ENCODE results near the gene PLD5.
"Not testable (repeated sequence)": the region's sequence is repeated elsewhere in the genome, so short reads cannot be mapped to it uniquely, and the experiment has no call there.

The PLD5 gene

DNA sequence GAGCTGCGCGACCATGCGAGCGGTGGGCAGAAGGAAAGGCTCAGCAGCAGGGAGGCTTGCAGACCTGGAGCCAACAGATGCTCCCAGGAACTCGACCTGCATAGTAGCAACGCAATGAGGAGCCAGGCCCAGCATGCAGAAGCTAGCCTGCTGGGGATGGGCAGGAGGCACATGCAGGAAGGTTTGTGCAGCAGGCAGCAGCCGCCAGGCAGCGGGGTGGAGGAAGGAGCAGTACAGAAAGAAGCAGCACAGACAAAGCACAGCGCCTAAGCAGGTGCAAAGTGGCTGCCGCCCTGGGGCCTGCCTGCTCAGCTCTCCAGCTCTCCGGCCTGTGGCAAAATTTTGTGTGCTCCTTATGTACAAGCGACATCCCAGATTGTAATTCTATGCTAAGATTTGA, 312.1 kb downstream of the PLD5 start:
- no peak for DNase-seq (ENCODE audit: insufficient read length, low spot score)
- FAIRE-seq = no peak
- TF ChIP-seq POU2F2 (IDR thresholded peaks at IDR 0.05; ENCODE audit: low read depth, low read length) (no peak), POLR2A (IDR thresholded peaks at IDR 0.05; ENCODE audit: low read depth, low read length) (no peak), PAX5 (IDR thresholded peaks at IDR 0.05; ENCODE audit: insufficient read depth, low read length, severe bottlenecking) (no peak), TAF1 (IDR thresholded peaks at IDR 0.05; ENCODE audit: low read depth, low read length) (no peak)

- DNase-seq (ENCODE audit: insufficient read length, low spot score) = no peak
- no peak for FAIRE-seq
- TF ChIP-seq POU2F2 (IDR thresholded peaks at IDR 0.05; ENCODE audit: low read depth, low read length) (no peak), PAX5 (IDR thresholded peaks at IDR 0.05; ENCODE audit: insufficient read depth, low read length, severe bottlenecking) (no peak), TAF1 (IDR thresholded peaks at IDR 0.05; ENCODE audit: low read depth, low read length) (no peak)
Observed at GRCh38 chr1:242211254-242212022, 313.1 kb downstream of the PLD5 start.

DNA sequence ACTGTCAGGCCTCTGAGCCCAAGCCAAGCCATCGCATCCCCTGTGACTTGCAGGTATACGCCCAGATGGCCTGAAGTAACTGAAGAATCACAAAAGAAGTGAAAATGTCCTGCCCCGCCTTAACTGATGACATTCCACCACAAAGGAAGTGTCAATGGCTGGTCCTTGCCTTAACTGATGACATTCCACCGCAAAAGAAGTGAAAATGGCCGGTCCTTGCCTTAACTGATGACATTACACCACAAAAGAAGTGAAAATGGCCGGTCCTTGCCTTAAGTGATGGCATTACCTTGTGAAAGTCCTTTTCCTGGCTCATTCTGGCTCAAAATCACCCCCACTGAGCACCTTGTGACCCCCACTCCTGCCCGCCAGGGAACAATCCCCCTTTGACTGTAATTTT, 314.2 kb downstream of the PLD5 start:
- not testable (repeated sequence) for FAIRE-seq; DNase-seq (ENCODE audit: insufficient read length, low spot score)

DNA sequence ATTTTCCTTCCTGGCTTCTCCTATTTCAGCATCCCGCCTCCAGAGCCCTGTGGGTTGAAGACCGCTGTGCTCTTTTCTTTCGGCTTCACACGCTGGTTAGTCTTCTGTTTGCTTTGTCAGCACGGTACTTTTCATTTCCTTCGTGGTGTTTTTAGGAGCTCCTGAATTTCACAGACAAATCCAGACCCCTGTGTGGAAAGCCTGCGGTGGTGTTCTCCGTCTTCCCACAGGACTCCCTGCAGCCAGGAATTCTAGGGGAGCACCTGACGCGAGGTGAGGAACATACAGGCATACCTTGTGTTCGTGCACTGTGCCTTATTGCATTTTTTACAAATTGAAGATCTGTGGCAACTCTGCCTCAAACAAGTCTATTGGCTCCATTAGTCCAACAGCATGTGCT, 315.4 kb downstream of the PLD5 start:
- FAIRE-seq (no peak), DNase-seq (ENCODE audit: insufficient read length, low spot score) (no peak)
- TF ChIP-seq PAX5 (IDR thresholded peaks at IDR 0.05; ENCODE audit: insufficient read depth, low read length, severe bottlenecking) = no peak
- TF ChIP-seq SPI1 (IDR thresholded peaks at IDR 0.05; ENCODE audit: low read depth, low read length) = no peak
- no peak for TF ChIP-seq POU2F2 (IDR thresholded peaks at IDR 0.05; ENCODE audit: low read depth, low read length)
- TF ChIP-seq POLR2AphosphoS5 (IDR thresholded peaks at IDR 0.05; ENCODE audit: low read depth, low read length) = no peak
- no peak for TF ChIP-seq TAF1 (IDR thresholded peaks at IDR 0.05; ENCODE audit: low read depth, low read length)
- no peak for TF ChIP-seq POLR2A (IDR thresholded peaks at IDR 0.05; ENCODE audit: low read depth, low read length)

GRCh38 chr1:242208021-242208420, 316.5 kb downstream of the PLD5 start:
- no peak for TF ChIP-seq SPI1 (IDR thresholded peaks at IDR 0.05; ENCODE audit: low read depth, low read length)
- no peak for TF ChIP-seq POU2F2 (IDR thresholded peaks at IDR 0.05; ENCODE audit: low read depth, low read length)
- TF ChIP-seq PAX5 (IDR thresholded peaks at IDR 0.05; ENCODE audit: insufficient read depth, low read length, severe bottlenecking) = no peak
- no peak for TF ChIP-seq POLR2AphosphoS5 (IDR thresholded peaks at IDR 0.05; ENCODE audit: low read depth, low read length)
- DNase-seq (ENCODE audit: insufficient read length, low spot score) = no peak
- no peak for FAIRE-seq

GRCh38 chr1:242206994-242207393, 317.5 kb downstream of the PLD5 start:
- TF ChIP-seq POLR2AphosphoS5 (IDR thresholded peaks at IDR 0.05; ENCODE audit: low read depth, low read length) = no peak
- TF ChIP-seq SPI1 (IDR thresholded peaks at IDR 0.05; ENCODE audit: low read depth, low read length) = no peak
- TF ChIP-seq TAF1 (IDR thresholded peaks at IDR 0.05; ENCODE audit: low read depth, low read length) = no peak
- TF ChIP-seq PAX5 (IDR thresholded peaks at IDR 0.05; ENCODE audit: insufficient read depth, low read length, severe bottlenecking) = no peak
- no peak for TF ChIP-seq POU2F2 (IDR thresholded peaks at IDR 0.05; ENCODE audit: low read depth, low read length)
- no peak for TF ChIP-seq POLR2A (IDR thresholded peaks at IDR 0.05; ENCODE audit: low read depth, low read length)
- FAIRE-seq (no peak), DNase-seq (ENCODE audit: insufficient read length, low spot score) (no peak)

- DNase-seq (ENCODE audit: insufficient read length, low spot score) (no peak), FAIRE-seq (no peak)
- TF ChIP-seq POLR2A (IDR thresholded peaks at IDR 0.05; ENCODE audit: low read depth, low read length) (no peak), POU2F2 (IDR thresholded peaks at IDR 0.05; ENCODE audit: low read depth, low read length) (no peak), POLR2AphosphoS5 (IDR thresholded peaks at IDR 0.05; ENCODE audit: low read depth, low read length) (no peak), SPI1 (IDR thresholded peaks at IDR 0.05; ENCODE audit: low read depth, low read length) (no peak), TAF1 (IDR thresholded peaks at IDR 0.05; ENCODE audit: low read depth, low read length) (no peak), PAX5 (IDR thresholded peaks at IDR 0.05; ENCODE audit: insufficient read depth, low read length, severe bottlenecking) (no peak)
Observed at GRCh38 chr1:242205622-242206489, 318.6 kb downstream of the PLD5 start.

GRCh38 chr1:242203262-242203661, 321.2 kb downstream of the PLD5 start:
- FAIRE-seq = no peak
- no peak for DNase-seq (ENCODE audit: insufficient read length, low spot score)
- no peak for TF ChIP-seq SPI1 (IDR thresholded peaks at IDR 0.05; ENCODE audit: low read depth, low read length)
- TF ChIP-seq POLR2AphosphoS5 (IDR thresholded peaks at IDR 0.05; ENCODE audit: low read depth, low read length) = no peak
- no peak for TF ChIP-seq POU2F2 (IDR thresholded peaks at IDR 0.05; ENCODE audit: low read depth, low read length)
- no peak for TF ChIP-seq POLR2A (IDR thresholded peaks at IDR 0.05; ENCODE audit: low read depth, low read length)
- no peak for TF ChIP-seq PAX5 (IDR thresholded peaks at IDR 0.05; ENCODE audit: insufficient read depth, low read length, severe bottlenecking)
- TF ChIP-seq TAF1 (IDR thresholded peaks at IDR 0.05; ENCODE audit: low read depth, low read length) = no peak

- no peak for DNase-seq (ENCODE audit: insufficient read length, low spot score)
- FAIRE-seq = no peak
- TF ChIP-seq TAF1 (IDR thresholded peaks at IDR 0.05; ENCODE audit: low read depth, low read length) (no peak), SPI1 (IDR thresholded peaks at IDR 0.05; ENCODE audit: low read depth, low read length) (no peak), POLR2A (IDR thresholded peaks at IDR 0.05; ENCODE audit: low read depth, low read length) (no peak), PAX5 (IDR thresholded peaks at IDR 0.05; ENCODE audit: insufficient read depth, low read length, severe bottlenecking) (no peak), POLR2AphosphoS5 (IDR thresholded peaks at IDR 0.05; ENCODE audit: low read depth, low read length) (no peak), POU2F2 (IDR thresholded peaks at IDR 0.05; ENCODE audit: low read depth, low read length) (no peak)
Observed at GRCh38 chr1:242201090-242201489, 323.4 kb downstream of the PLD5 start.

Data from GM12891 (cell line).